ENCODE results near the gene PARP9.

PARP9 gene

GRCh38 chr3:122608916-122609315 is 44.8 kb upstream of the PARP9 start:
- H3K27me3 ChIP-seq (ENCODE audit: insufficient read depth, low read length, poor library complexity, severe bottlenecking) = no peaks in the 10 kb centered on the region
- no peak overlapping the region for H3K4me2 ChIP-seq (ENCODE audit: low read depth, low read length, poor library complexity, severe bottlenecking)
- no peak overlapping the region for H3K9ac ChIP-seq (ENCODE audit: low read depth, low read length, poor library complexity, severe bottlenecking)
- no peaks in the 10 kb centered on the region for H3K79me2 ChIP-seq (ENCODE audit: insufficient read depth, low read length)
- no peaks in the 10 kb centered on the region for H3K9me2 ChIP-seq (replicated peaks; ENCODE audit: low read depth, low read length)
- H3K9me3 ChIP-seq (ENCODE audit: insufficient read depth, low read depth, low read length) = no peaks in the 10 kb centered on the region
- no peak overlapping the region for H2AFZ ChIP-seq (ENCODE audit: low read length)
- TF ChIP-seq EZH2phosphoT487 (IDR thresholded peaks at IDR 0.05; ENCODE audit: borderline replicate concordance) = no peak
- no peak for TF ChIP-seq CTCF (conservative IDR thresholded peaks at IDR 0.05; ENCODE audit: low read length)
- H4K20me1 ChIP-seq (ENCODE audit: insufficient read depth, low read length, poor library complexity, severe bottlenecking) = no peaks in the 10 kb centered on the region
- H3K4me1 ChIP-seq (ENCODE audit: insufficient read depth, low read length, poor library complexity, severe bottlenecking) = no peaks in the 10 kb centered on the region
- no peak overlapping the region for H3K4me3 ChIP-seq (ENCODE audit: low read length, poor library complexity, severe bottlenecking)
- H3F3A ChIP-seq (ENCODE audit: low read depth) = no peaks in the 10 kb centered on the region
- H3K36me3 ChIP-seq (ENCODE audit: insufficient read depth, low read length) = no peaks in the 10 kb centered on the region

- Histone ChIP-seq H2AFZ (ENCODE audit: low read length) (no peak overlapping the region), H4K20me1 (ENCODE audit: insufficient read depth, low read length, poor library complexity, severe bottlenecking) (no peaks in the 10 kb centered on the region), H3K9me2 (replicated peaks; ENCODE audit: low read depth, low read length) (no peaks in the 10 kb centered on the region), H3K27me3 (ENCODE audit: insufficient read depth, low read length, poor library complexity, severe bottlenecking) (no peaks in the 10 kb centered on the region), H3K4me2 (ENCODE audit: low read depth, low read length, poor library complexity, severe bottlenecking) (no peak overlapping the region), H3K36me3 (ENCODE audit: insufficient read depth, low read length) (no peaks in the 10 kb centered on the region), H3K79me2 (ENCODE audit: insufficient read depth, low read length) (no peaks in the 10 kb centered on the region), H3K9ac (ENCODE audit: low read depth, low read length, poor library complexity, severe bottlenecking) (no peak overlapping the region), H3K4me1 (ENCODE audit: insufficient read depth, low read length, poor library complexity, severe bottlenecking) (no peaks in the 10 kb centered on the region), H3F3A (ENCODE audit: low read depth) (no peaks in the 10 kb centered on the region), H3K4me3 (ENCODE audit: low read length, poor library complexity, severe bottlenecking) (no peak overlapping the region), H3K9me3 (ENCODE audit: insufficient read depth, low read depth, low read length) (no peaks in the 10 kb centered on the region)
- TF ChIP-seq CTCF (conservative IDR thresholded peaks at IDR 0.05; ENCODE audit: low read length) = no peak
- no peak for TF ChIP-seq EZH2phosphoT487 (IDR thresholded peaks at IDR 0.05; ENCODE audit: borderline replicate concordance)
These were observed 42.2 kb upstream of the PARP9 start for GRCh38 chr3:122606330-122606729.

- H2AFZ ChIP-seq (ENCODE audit: low read length) = no peak overlapping the region
- no peaks in the 10 kb centered on the region for H3F3A ChIP-seq (ENCODE audit: low read depth)
- TF ChIP-seq EZH2phosphoT487 (IDR thresholded peaks at IDR 0.05; ENCODE audit: borderline replicate concordance) = no peak
- TF ChIP-seq CTCF (conservative IDR thresholded peaks at IDR 0.05; ENCODE audit: low read length) = no peak
- no peaks in the 10 kb centered on the region for H3K9me3 ChIP-seq (ENCODE audit: insufficient read depth, low read depth, low read length)
- no peak overlapping the region for H3K4me3 ChIP-seq (ENCODE audit: low read length, poor library complexity, severe bottlenecking)
- no peaks in the 10 kb centered on the region for H3K36me3 ChIP-seq (ENCODE audit: insufficient read depth, low read length)
- H3K4me2 ChIP-seq (ENCODE audit: low read depth, low read length, poor library complexity, severe bottlenecking) = no peak overlapping the region
- no peaks in the 10 kb centered on the region for H3K9me2 ChIP-seq (replicated peaks; ENCODE audit: low read depth, low read length)
- no peak overlapping the region for H3K9ac ChIP-seq (ENCODE audit: low read depth, low read length, poor library complexity, severe bottlenecking)
- no peaks in the 10 kb centered on the region for H3K79me2 ChIP-seq (ENCODE audit: insufficient read depth, low read length)
- no peaks in the 10 kb centered on the region for H4K20me1 ChIP-seq (ENCODE audit: insufficient read depth, low read length, poor library complexity, severe bottlenecking)
- H3K4me1 ChIP-seq (ENCODE audit: insufficient read depth, low read length, poor library complexity, severe bottlenecking) = peaks cover 4% of the 10 kb centered on the region
- no peaks in the 10 kb centered on the region for H3K27me3 ChIP-seq (ENCODE audit: insufficient read depth, low read length, poor library complexity, severe bottlenecking)
These were observed 39.0 kb upstream of the PARP9 start for GRCh38 chr3:122603056-122603455.

Data from Loucy (cell line).